ENCODE measurements around the gene TEAD3. TPM values are rescaled to one million over a fixed set of nuclear protein-coding genes. Genes with fewer than 3 reads are reported as not detected.

The TEAD3 gene
- total RNA-seq, 1 donor from 2014 or later = 28.0 TPM

DNA sequence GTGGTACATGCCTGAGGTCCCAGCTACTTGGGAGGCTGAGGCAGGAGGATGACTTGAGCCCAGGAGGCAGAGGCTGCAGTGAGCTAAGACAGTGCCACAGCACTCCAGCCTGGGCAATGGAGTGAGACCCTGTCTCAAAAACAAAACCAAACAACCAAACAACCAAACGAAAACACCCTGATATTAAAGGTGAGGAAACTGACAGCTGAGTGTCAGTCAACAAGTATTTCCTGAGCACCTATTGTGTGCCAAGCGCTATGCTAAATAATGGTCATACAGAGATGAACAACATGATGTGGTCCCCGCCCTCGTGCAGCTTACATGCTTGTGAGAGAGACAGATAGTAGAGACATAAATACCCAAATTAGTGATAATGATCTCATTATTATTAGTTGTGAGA lies 17.7 kb upstream of the TEAD3 start:
- TF ChIP-seq, protein P1, sequence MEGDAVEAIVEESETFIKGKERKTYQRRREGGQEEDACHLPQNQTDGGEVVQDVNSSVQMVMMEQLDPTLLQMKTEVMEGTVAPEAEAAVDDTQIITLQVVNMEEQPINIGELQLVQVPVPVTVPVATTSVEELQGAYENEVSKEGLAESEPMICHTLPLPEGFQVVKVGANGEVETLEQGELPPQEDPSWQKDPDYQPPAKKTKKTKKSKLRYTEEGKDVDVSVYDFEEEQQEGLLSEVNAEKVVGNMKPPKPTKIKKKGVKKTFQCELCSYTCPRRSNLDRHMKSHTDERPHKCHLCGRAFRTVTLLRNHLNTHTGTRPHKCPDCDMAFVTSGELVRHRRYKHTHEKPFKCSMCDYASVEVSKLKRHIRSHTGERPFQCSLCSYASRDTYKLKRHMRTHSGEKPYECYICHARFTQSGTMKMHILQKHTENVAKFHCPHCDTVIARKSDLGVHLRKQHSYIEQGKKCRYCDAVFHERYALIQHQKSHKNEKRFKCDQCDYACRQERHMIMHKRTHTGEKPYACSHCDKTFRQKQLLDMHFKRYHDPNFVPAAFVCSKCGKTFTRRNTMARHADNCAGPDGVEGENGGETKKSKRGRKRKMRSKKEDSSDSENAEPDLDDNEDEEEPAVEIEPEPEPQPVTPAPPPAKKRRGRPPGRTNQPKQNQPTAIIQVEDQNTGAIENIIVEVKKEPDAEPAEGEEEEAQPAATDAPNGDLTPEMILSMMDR (IDR thresholded peaks at IDR 0.05; ENCODE audit: borderline replicate concordance) = no peak
- Histone ChIP-seq H3K9me3 (replicated peaks) (no peaks in the 10 kb centered on the region), H3K4me1 (peaks cover 8% of the 10 kb centered on the region), H3K4me3 (no peak overlapping the region), H3K36me3 (no peaks in the 10 kb centered on the region), H3K27me3 (ENCODE audit: low read depth) (peaks cover 38% of the 10 kb centered on the region), H3K27ac (replicated peaks) (no peak overlapping the region)
- intact Hi-C loops (cut with micrococcal nuclease) = no loop called here
- no peak for DNase-seq

DNA sequence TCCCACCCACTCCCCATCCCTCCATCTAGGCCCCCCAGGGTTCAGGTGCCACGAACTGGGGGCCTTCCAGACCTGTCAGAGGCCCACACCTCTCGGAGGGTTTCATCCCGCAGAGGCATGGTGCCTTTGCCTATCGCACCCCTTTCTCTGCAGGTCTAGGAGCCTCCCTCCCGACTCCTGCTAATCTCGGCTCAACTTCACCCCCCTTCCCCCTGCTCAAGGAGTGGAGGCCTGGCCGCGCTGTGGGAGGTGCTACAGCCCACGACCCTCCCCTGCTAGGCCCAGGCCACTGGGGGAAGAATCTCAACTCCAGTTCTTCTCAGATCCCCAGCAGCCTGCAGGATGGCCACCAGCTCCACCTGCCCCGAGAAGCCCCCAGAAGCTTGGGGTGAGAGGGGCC lies 15.9 kb upstream of the TEAD3 start, which contains the start of gene TULP1:
Gene TULP1, minus strand, starts transcription at position 157 of the 400 bp plus-strand sequence. Its CDS starts 38 bp downstream, at position 119.
- intact Hi-C loops (cut with micrococcal nuclease) = no loop called here
- Histone ChIP-seq H3K27me3 (ENCODE audit: low read depth) (peaks cover 56% of the 10 kb centered on the region), H3K4me1 (peaks cover 8% of the 10 kb centered on the region), H3K27ac (replicated peaks) (no peak within 1 kb of the TSS), H3K4me3 (peak within 1 kb of the TSS; percentile 48), H3K36me3 (no peaks in the 10 kb centered on the region), H3K9me3 (replicated peaks) (no peaks in the 10 kb centered on the region)
- DNase-seq = no peak
- TF ChIP-seq, protein P1 (IDR thresholded peaks at IDR 0.05; ENCODE audit: borderline replicate concordance) = no peak

DNA sequence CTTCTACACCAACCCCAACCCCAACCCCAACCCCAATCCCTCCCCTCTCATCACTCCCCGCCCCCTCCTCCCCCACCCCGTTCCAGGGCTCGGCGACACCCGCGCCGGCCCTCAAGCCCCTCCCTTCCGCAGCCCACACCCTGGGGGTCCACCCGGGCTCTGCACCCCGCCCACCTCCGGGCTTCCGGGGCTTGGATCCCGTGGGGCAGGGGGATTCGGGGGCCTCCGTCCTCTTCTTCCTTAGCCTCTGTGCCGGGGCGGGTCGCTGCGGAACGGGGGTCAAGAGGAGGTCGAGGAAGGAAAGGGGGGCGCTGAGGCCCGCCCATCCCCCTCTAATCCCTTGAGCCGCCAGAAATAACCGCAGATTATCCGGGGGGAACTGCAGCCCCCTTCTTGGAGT lies 15.1 kb upstream of the TEAD3 start:
- H3K27me3 ChIP-seq (ENCODE audit: low read depth) = peaks cover 62% of the 10 kb centered on the region
- intact Hi-C loops (cut with micrococcal nuclease) = no loop called here
- H3K4me3 ChIP-seq = peak overlapping the region; percentile 48

DNA sequence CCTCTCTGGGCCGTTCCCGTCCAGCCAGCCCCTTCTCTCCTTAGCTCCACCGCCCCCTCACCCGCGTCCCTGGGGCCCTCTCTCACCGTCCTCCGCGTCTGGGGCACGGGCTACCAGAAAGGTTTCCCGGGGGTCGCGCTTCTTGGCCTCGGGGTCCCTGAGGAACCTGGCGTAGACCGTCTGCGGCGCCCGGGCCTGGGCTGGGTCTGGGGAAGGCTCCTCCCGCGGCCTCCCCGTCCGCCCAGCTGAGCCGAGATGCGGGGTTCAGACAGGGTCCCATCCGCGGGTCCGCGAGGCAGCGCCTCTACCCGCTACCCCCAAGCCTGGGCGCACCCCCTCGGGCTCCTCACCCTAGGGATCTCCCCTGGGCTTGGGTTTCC lies 14.7 kb upstream of the TEAD3 start:
- no peak overlapping the region for H3K27ac ChIP-seq (replicated peaks)
- no peaks in the 10 kb centered on the region for H3K36me3 ChIP-seq
- TF ChIP-seq, protein P1 (IDR thresholded peaks at IDR 0.05; ENCODE audit: borderline replicate concordance) = no peak
- peak overlapping the region; percentile 48 for H3K4me3 ChIP-seq
- DNase-seq = no peak
- intact Hi-C loops (cut with micrococcal nuclease) = no loop called here
- peaks cover 8% of the 10 kb centered on the region for H3K4me1 ChIP-seq
- no peaks in the 10 kb centered on the region for H3K9me3 ChIP-seq (replicated peaks)
- peaks cover 66% of the 10 kb centered on the region for H3K27me3 ChIP-seq (ENCODE audit: low read depth)

More for the DNA sequence above, 15.1 kb upstream of the TEAD3 start:
- Histone ChIP-seq H3K9me3 (replicated peaks) (no peaks in the 10 kb centered on the region), H3K27ac (replicated peaks) (no peak overlapping the region), H3K4me1 (peaks cover 8% of the 10 kb centered on the region), H3K36me3 (no peaks in the 10 kb centered on the region)
- DNase-seq = no peak
- TF ChIP-seq, protein P1 (IDR thresholded peaks at IDR 0.05; ENCODE audit: borderline replicate concordance) = no peak

DNA sequence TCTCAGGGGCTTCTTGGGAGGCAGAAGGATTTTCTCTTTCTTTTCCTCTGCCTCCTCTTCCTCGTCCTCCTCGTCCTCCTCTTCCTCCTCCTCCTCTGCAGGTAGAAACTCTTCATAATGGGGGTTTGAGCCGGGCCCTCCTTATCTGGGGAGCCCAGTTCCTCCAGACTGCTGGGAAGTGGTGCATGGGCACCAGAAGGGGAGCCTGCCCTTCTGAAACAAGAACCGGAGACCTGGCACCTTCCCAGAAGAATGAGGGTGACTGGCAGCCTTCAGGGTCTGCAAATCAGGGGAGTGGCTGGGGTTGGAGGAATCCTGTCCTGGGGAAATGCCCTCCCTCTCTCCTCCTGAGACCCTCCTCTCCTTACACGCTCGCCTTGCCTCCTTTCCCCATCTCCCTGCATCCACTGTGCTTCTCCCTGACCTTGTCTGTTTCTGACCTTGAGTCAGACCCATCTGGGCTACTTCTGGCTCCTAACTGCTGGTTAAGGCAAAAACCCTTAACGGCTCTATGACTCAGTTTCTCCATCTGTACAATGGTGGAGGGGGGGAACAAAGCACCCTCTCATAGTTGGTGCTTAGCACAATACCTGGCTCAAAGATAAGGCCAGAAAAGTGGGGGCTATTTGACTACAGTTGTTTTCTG lies 14.2 kb upstream of the TEAD3 start:
- H3K36me3 ChIP-seq = no peaks in the 10 kb centered on the region
- H3K4me1 ChIP-seq = peaks cover 8% of the 10 kb centered on the region
- H3K9me3 ChIP-seq (replicated peaks) = no peaks in the 10 kb centered on the region
- intact Hi-C loops (cut with micrococcal nuclease) = no loop called here
- H3K27me3 ChIP-seq (ENCODE audit: low read depth) = peaks cover 71% of the 10 kb centered on the region
- DNase-seq = no peak
- no peak overlapping the region for H3K27ac ChIP-seq (replicated peaks)
- TF ChIP-seq, protein P1 (IDR thresholded peaks at IDR 0.05; ENCODE audit: borderline replicate concordance) = no peak
- peak overlapping the region; percentile 48 for H3K4me3 ChIP-seq
